PFSK-1 (cell line): ENCODE data around the gene IL18.

Source experiments
- POLR2AphosphoS5 ChIP-seq: IDR thresholded peaks from 2 replicates; pipeline ENCODE4 v1.6.1; 2012; ENCODE audit warnings: low read depth, mild to moderate bottlenecking, control low read depth, low read length, moderate library complexity
- SIN3A ChIP-seq: IDR thresholded peaks from 2 replicates; pipeline ENCODE4 v1.6.1; 2012; ENCODE audit warnings: mild to moderate bottlenecking, low read length, moderate library complexity, borderline replicate concordance; ENCODE audit not compliant: insufficient read depth
- TAF1 ChIP-seq: IDR thresholded peaks from 2 replicates; pipeline ENCODE4 v1.6.1; 2012; ENCODE audit warnings: low read length, control low read depth, borderline replicate concordance; ENCODE audit not compliant: insufficient read depth
- TF ChIP-seq, protein P1 (sequence below), 2 experiments: IDR thresholded peaks; 2 replicates each; pipeline versions ENCODE4 v1.6.1 to v1.8.0; 2011 to 2012; ENCODE audit warnings: low read depth in 2 of 2, low read length in 2 of 2, control low read depth in 1 of 2, inconsistent platforms in 1 of 2, mild to moderate bottlenecking in 1 of 2, moderate library complexity in 1 of 2; ENCODE audit not compliant: insufficient read depth in 1 of 2

DNA sequence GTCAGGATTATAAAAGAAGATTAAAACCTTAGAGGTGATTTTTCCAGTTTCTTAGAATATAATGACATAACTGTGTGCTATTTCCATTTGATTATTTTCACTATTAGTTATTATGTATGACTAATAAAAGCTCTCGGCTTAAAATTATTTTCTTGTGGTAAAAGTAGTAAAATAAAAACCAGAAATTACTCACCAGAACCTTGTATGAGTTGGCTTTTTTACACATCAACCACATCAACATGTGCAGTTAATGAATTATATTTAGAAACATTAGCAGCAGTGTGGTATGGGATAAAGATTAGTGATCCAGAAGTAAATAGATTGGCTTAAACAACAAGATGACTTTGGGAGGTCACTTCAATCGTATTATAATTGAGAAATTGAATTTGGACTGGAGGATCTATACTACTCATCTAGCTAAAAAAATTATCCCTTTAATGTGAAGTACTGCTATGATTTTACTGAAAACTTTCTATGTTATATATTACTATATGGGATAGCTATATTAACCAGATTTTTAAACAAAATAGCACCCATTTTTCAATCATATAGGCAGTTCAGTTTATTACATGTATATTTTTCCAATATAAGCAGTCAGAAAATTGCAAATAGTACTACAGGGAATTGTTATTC, 8.6 kb upstream of the IL18 start:
- no peak for TF ChIP-seq POLR2AphosphoS5
- no peak for TF ChIP-seq TAF1
- TF ChIP-seq, protein P1, sequence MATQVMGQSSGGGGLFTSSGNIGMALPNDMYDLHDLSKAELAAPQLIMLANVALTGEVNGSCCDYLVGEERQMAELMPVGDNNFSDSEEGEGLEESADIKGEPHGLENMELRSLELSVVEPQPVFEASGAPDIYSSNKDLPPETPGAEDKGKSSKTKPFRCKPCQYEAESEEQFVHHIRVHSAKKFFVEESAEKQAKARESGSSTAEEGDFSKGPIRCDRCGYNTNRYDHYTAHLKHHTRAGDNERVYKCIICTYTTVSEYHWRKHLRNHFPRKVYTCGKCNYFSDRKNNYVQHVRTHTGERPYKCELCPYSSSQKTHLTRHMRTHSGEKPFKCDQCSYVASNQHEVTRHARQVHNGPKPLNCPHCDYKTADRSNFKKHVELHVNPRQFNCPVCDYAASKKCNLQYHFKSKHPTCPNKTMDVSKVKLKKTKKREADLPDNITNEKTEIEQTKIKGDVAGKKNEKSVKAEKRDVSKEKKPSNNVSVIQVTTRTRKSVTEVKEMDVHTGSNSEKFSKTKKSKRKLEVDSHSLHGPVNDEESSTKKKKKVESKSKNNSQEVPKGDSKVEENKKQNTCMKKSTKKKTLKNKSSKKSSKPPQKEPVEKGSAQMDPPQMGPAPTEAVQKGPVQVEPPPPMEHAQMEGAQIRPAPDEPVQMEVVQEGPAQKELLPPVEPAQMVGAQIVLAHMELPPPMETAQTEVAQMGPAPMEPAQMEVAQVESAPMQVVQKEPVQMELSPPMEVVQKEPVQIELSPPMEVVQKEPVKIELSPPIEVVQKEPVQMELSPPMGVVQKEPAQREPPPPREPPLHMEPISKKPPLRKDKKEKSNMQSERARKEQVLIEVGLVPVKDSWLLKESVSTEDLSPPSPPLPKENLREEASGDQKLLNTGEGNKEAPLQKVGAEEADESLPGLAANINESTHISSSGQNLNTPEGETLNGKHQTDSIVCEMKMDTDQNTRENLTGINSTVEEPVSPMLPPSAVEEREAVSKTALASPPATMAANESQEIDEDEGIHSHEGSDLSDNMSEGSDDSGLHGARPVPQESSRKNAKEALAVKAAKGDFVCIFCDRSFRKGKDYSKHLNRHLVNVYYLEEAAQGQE (IDR thresholded peaks at IDR 0.05; ENCODE audit: insufficient read depth in 1 of 2, low read depth in 2 of 2, low read length in 2 of 2), result no peak
- TF ChIP-seq SIN3A, result no peak
